ENCODE measurements around the gene TMCC3. TPM values are rescaled to one million over a fixed set of nuclear protein-coding genes. Genes with fewer than 3 reads are reported as not detected.

The TMCC3 gene
- total RNA-seq, 1 donor from 2014 or later: 5.7 TPM

- H3K4me3 Mint-ChIP-seq (ENCODE audit: unreplicated experiment): no peak overlapping the region
- H3K27me3 Mint-ChIP-seq (ENCODE audit: unreplicated experiment): no peaks in the 10 kb centered on the region
- no peaks in the 10 kb centered on the region for H3K9me3 Mint-ChIP-seq (ENCODE audit: unreplicated experiment)
- TF ChIP-seq CTCF (IDR thresholded peaks at IDR 0.05; ENCODE audit: partially characterized antibody, unreplicated experiment): no peak
- no peaks in the 10 kb centered on the region for H3K4me1 Mint-ChIP-seq (ENCODE audit: low read depth, unreplicated experiment)
- DNase-seq: no peak
- H3K36me3 Mint-ChIP-seq (ENCODE audit: unreplicated experiment): no peaks in the 10 kb centered on the region
- no peak overlapping the region for H3K27ac Mint-ChIP-seq (ENCODE audit: unreplicated experiment)
Observed at GRCh38 chr12:94663702-94664101, 13.3 kb upstream of the TMCC3 start.

- Mint-ChIP-seq H3K4me1 (ENCODE audit: low read depth, unreplicated experiment) (no peaks in the 10 kb centered on the region), H3K27ac (ENCODE audit: unreplicated experiment) (no peak overlapping the region), H3K27me3 (ENCODE audit: unreplicated experiment) (no peaks in the 10 kb centered on the region), H3K36me3 (ENCODE audit: unreplicated experiment) (no peaks in the 10 kb centered on the region), H3K4me3 (ENCODE audit: unreplicated experiment) (no peak overlapping the region), H3K9me3 (ENCODE audit: unreplicated experiment) (no peaks in the 10 kb centered on the region)
- no peak for DNase-seq
- no peak for TF ChIP-seq CTCF (IDR thresholded peaks at IDR 0.05; ENCODE audit: partially characterized antibody, unreplicated experiment)
Observed at GRCh38 chr12:94663071-94663470, 12.7 kb upstream of the TMCC3 start.

- DNase-seq: no peak
- H3K27ac Mint-ChIP-seq (ENCODE audit: unreplicated experiment): no peak overlapping the region
- H3K27me3 Mint-ChIP-seq (ENCODE audit: unreplicated experiment): no peaks in the 10 kb centered on the region
- no peak for TF ChIP-seq CTCF (IDR thresholded peaks at IDR 0.05; ENCODE audit: partially characterized antibody, unreplicated experiment)
- H3K36me3 Mint-ChIP-seq (ENCODE audit: unreplicated experiment): no peaks in the 10 kb centered on the region
- H3K9me3 Mint-ChIP-seq (ENCODE audit: unreplicated experiment): no peaks in the 10 kb centered on the region
- no peaks in the 10 kb centered on the region for H3K4me1 Mint-ChIP-seq (ENCODE audit: low read depth, unreplicated experiment)
- no peak overlapping the region for H3K4me3 Mint-ChIP-seq (ENCODE audit: unreplicated experiment)
Observed at GRCh38 chr12:94660436-94660835, 10.1 kb upstream of the TMCC3 start.

GRCh38 chr12:94659346-94659930, 9.1 kb upstream of the TMCC3 start:
- Mint-ChIP-seq H3K27ac (ENCODE audit: unreplicated experiment) (no peak overlapping the region), H3K4me1 (ENCODE audit: low read depth, unreplicated experiment) (no peaks in the 10 kb centered on the region)

More at GRCh38 chr12:94659346-94659930, 9.1 kb upstream of the TMCC3 start:
- Mint-ChIP-seq H3K27me3 (ENCODE audit: unreplicated experiment) (no peaks in the 10 kb centered on the region), H3K9me3 (ENCODE audit: unreplicated experiment) (no peaks in the 10 kb centered on the region), H3K36me3 (ENCODE audit: unreplicated experiment) (no peaks in the 10 kb centered on the region), H3K4me3 (ENCODE audit: unreplicated experiment) (no peak overlapping the region)
- DNase-seq: no peak
- no peak for TF ChIP-seq CTCF (IDR thresholded peaks at IDR 0.05; ENCODE audit: partially characterized antibody, unreplicated experiment)

Data from glutamatergic neuron (in vitro differentiated cells).